Body of pancreas (tissue), 4 donors: ENCODE measurements around the gene E2F1. TPM values are rescaled to one million over a fixed set of nuclear protein-coding genes. Genes with fewer than 3 reads are reported as not detected.

Experiments
- ATAC-seq: fragments of 150-250 bp; one replicate; pipeline ENCODE4 v1.9.1; 2016
- DNase-seq, 4 donors: peaks; one replicate each; pipeline ENCODE4 v3.0.0-alpha.2; 2019
- H3K27ac ChIP-seq, 4 donors: fragments of 200-600 bp; sonication (generic); 1 replicate in 3 of 4; 2 replicates in 1 of 4; pipeline versions ENCODE4 v1.5.1 to v1.6.1; 2016 to 2019; ENCODE audit warnings: mild to moderate bottlenecking in 1 of 4, mixed read lengths in 1 of 4, moderate library complexity in 1 of 4
- H3K27me3 ChIP-seq, 2 donors: fragments of 200-600 bp; sonication (generic); one replicate each; pipeline ENCODE4 v1.6.0; 2016; ENCODE audit warnings: mild to moderate bottlenecking in 1 of 2
- H3K36me3 ChIP-seq, 2 donors: fragments of 200-600 bp; sonication (generic); replicated peaks in 1 of 2; 2 replicates each; pipeline ENCODE4 v1.5.1; 2016; ENCODE audit warnings: low read depth in 2 of 2; ENCODE audit not compliant: insufficient read depth in 1 of 2
- H3K4me1 ChIP-seq: fragments of 200-600 bp; sonication (generic); one replicate; pipeline ENCODE4 v1.6.0; 2016
- H3K4me3 ChIP-seq, 2 donors: fragments of 200-600 bp; sonication (generic); 1 replicate in 1 of 2; 2 replicates in 1 of 2; pipeline ENCODE4 v1.5.1; 2016 to 2019
- H3K9me3 ChIP-seq, 3 donors: fragments of 200-600 bp; sonication (generic); 1 replicate in 2 of 3; 2 replicates in 1 of 3; pipeline ENCODE4 v1.5.1; 2016
- POLR2A ChIP-seq, 3 donors: fragments of 450-650 bp; IDR thresholded peaks; one replicate each; pipeline ENCODE4 v1.6.1; 2016; ENCODE audit warnings: antibody characterized with exemption in 3 of 3, mild to moderate bottlenecking in 2 of 3
- WGBS, 2 donors: methylation state at CpG; one replicate each; pipeline ENCODE4 v1.1.5; 2017; 5-methylcytosine and 5-hydroxymethylcytosine counted together
- intact Hi-C: fragments of 100-400 bp; cut with DNase I; formaldehyde crosslinking; loops from one replicate; pipeline ENCODE4 v1.15.1; 2023
- total RNA-seq, 2 donors: library from RNA; depleted of rRNA; stranded (reverse); fragments of >200 nt; gene quantifications; one replicate each; pipeline ENCODE4 v1.1.0, GENCODE V29; 2016
- TF ChIP-seq, protein P1 (sequence below), 7 experiments: fragments of 450-650 bp in 4 of 7; fragments of 200-600 bp in 3 of 7; sonication (generic) in 3 of 7; IDR thresholded peaks; one replicate each; pipeline ENCODE4 v1.5.1; 2016 to 2019; ENCODE audit warnings: antibody characterized with exemption in 7 of 7

E2F1 gene
- total RNA-seq, 2 donors from 2014 or later, result 0.66 TPM; not detected in 1

DNA sequence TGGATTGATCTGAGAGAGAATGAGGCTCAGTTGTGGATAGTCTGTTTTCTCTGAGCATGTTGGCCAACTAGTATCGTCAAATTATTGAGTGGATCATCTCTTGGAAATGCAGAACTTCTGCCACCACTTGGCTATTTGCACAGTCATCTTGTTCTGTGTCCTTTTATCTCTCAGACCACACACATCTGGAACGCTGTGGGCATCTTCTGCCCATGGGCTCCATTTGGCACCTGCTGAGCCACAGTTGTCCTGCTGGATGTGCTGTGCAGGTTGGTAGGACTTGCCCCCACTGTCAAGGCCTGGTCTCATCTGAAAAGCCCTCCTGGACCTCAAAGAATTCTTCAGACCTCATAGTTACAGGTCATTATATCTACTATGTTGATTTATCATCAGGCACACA lies 40.8 kb downstream of the E2F1 start:
- H3K4me3 ChIP-seq, result no peak overlapping the region
- intact Hi-C loops, result no loop called here
- DNase-seq (no peak), ATAC-seq (no peak)
- H3K27me3 ChIP-seq, result no peaks in the 10 kb centered on the region
- H3K9me3 ChIP-seq, result no peaks in the 10 kb centered on the region
- no peak overlapping the region for H3K27ac ChIP-seq
- peaks cover 1 to 16% of the 10 kb centered on the region in 2 donors for H3K36me3 ChIP-seq
- WGBS, 2 donors, result 90 to 93% methylated on average over 2 of the region's 2 CpGs
- no peak for TF ChIP-seq POLR2A (IDR thresholded peaks at IDR 0.05)
- TF ChIP-seq, protein P1, sequence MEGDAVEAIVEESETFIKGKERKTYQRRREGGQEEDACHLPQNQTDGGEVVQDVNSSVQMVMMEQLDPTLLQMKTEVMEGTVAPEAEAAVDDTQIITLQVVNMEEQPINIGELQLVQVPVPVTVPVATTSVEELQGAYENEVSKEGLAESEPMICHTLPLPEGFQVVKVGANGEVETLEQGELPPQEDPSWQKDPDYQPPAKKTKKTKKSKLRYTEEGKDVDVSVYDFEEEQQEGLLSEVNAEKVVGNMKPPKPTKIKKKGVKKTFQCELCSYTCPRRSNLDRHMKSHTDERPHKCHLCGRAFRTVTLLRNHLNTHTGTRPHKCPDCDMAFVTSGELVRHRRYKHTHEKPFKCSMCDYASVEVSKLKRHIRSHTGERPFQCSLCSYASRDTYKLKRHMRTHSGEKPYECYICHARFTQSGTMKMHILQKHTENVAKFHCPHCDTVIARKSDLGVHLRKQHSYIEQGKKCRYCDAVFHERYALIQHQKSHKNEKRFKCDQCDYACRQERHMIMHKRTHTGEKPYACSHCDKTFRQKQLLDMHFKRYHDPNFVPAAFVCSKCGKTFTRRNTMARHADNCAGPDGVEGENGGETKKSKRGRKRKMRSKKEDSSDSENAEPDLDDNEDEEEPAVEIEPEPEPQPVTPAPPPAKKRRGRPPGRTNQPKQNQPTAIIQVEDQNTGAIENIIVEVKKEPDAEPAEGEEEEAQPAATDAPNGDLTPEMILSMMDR (IDR thresholded peaks at IDR 0.05), result no peak
- peaks cover 19% of the 10 kb centered on the region for H3K4me1 ChIP-seq

DNA sequence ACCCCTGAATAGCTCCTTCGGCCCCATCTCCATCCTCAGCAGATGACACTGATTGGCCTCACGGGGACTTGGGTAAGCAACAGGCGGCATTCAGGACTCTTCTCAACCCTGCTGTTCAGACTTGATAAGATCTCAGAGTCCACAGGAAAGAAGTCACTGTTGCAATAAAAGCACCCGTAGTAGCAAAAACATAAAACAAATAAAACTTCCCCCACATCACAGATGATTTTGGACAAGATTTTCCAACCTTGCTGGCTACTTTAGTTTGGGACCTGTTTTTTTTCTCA lies 41.2 kb downstream of the E2F1 start:
- Histone ChIP-seq H3K4me1 (peaks cover 19% of the 10 kb centered on the region), H3K27me3 (no peaks in the 10 kb centered on the region), H3K27ac (no peak overlapping the region), H3K9me3 (no peaks in the 10 kb centered on the region), H3K36me3 (peaks cover 5 to 16% of the 10 kb centered on the region in 2 donors), H3K4me3 (no peak overlapping the region)
- 68 to 83% methylated on average over 4 of the region's 4 CpGs for WGBS, 2 donors
- intact Hi-C loops, result no loop called here
- no peak for TF ChIP-seq POLR2A (IDR thresholded peaks at IDR 0.05)
- no peak for DNase-seq
- ATAC-seq, result no peak

DNA sequence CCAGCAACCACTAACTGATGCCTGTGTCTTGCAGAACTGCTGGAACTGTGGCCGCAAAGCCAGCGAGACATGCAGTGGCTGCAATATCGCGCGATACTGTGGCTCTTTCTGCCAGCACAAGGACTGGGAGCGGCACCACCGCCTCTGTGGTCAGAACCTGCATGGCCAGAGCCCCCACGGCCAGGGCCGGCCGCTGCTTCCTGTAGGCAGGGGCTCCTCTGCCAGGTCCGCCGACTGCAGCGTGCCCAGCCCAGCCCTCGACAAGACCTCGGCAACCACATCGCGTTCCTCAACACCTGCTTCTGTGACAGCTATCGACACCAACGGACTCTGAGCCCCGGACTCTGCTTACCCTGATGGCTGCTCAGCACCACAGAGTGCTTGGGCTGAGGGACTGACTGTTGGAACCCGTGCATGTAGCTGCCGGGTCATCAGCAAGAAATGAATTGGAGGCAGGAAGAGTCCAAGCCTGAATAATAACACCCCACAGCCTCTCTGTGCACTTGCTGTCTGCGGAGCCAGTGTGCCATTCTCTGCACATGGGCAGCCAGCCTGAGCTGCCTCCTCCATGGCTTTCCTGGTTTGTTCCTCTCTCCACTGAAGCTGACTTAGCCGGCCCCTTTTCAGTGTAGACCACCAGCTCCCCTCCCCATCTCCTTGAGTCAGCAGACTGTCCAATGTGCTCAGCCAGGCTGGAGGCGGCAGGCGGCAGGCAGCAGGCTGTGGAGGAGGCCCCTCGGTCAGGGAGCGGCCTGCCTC lies 41.7 kb downstream of the E2F1 start:
- no peaks in the 10 kb centered on the region for H3K27me3 ChIP-seq
- peaks cover 6 to 16% of the 10 kb centered on the region in 2 donors for H3K36me3 ChIP-seq
- intact Hi-C loops, result no loop called here
- DNase-seq, result no peak
- ATAC-seq, result no peak
- H3K27ac ChIP-seq, result no peak overlapping the region
- peaks cover 19% of the 10 kb centered on the region for H3K4me1 ChIP-seq
- TF ChIP-seq, protein P1 (IDR thresholded peaks at IDR 0.05), result no peak
- TF ChIP-seq POLR2A (IDR thresholded peaks at IDR 0.05), result no peak
- WGBS, 2 donors, result 89 to 95% methylated on average over 20 to 26 of the region's 28 CpGs
- no peaks in the 10 kb centered on the region for H3K9me3 ChIP-seq
- H3K4me3 ChIP-seq, result no peak overlapping the region

DNA sequence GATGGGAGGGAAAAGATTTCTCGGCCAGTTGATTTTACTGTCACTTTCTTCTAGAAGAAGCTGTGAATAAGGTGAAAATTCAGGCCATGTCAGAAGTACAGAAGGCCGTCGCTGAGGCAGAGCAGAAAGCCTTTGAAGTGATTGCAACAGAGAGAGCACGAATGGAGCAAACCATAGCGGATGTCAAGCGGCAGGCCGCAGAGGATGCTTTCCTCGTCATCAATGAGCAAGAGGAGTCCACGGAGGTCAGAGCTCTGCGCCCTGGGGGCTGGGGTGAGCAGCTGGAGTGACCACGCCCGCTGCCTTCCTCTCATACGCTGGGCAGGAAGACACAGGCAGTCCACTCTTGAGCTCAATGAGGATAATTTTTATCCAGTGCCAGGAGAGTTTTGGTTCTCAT lies 45.9 kb downstream of the E2F1 start:
- Histone ChIP-seq H3K4me3 (no peak overlapping the region), H3K4me1 (no peaks in the 10 kb centered on the region), H3K36me3 (peaks cover 6 to 21% of the 10 kb centered on the region in 2 donors), H3K27ac (no peak overlapping the region), H3K9me3 (no peaks in the 10 kb centered on the region), H3K27me3 (no peaks in the 10 kb centered on the region)
- intact Hi-C loops, result no loop called here
- DNase-seq, result no peak
- no peak for TF ChIP-seq POLR2A (IDR thresholded peaks at IDR 0.05)
- TF ChIP-seq, protein P1 (IDR thresholded peaks at IDR 0.05), result no peak
- ATAC-seq, result no peak
- WGBS, 2 donors, result 85 to 86% methylated on average over 12 to 13 of the region's 13 CpGs

DNA sequence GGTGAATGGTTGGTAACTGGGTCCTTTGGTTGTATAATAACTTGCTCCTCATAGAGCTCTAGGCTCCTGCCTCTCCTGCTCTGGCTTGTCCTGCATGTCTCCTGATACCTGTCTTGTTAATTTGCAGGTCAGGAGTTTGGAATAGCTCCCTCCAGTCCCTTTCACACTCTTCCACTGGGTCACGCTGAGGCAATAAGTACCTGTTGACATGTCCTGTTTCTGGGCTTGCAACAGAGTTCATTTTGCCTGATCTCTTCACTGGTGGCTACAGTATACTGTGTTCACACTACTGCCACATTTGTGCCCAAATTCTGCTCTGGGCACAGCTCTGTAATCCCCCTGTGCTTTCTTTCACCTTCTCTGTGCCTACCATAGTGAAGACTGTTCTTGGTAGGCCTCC lies 49.4 kb downstream of the E2F1 start:
- Histone ChIP-seq H3K9me3 (no peaks in the 10 kb centered on the region), H3K4me1 (no peaks in the 10 kb centered on the region), H3K36me3 (peaks cover 6 to 14% of the 10 kb centered on the region in 2 donors), H3K27ac (no peak overlapping the region), H3K4me3 (no peak overlapping the region), H3K27me3 (no peaks in the 10 kb centered on the region)
- DNase-seq (no peak), ATAC-seq (no peak)
- TF ChIP-seq POLR2A (IDR thresholded peaks at IDR 0.05), result no peak
- TF ChIP-seq, protein P1 (IDR thresholded peaks at IDR 0.05), result no peak
- intact Hi-C loops, result no loop called here
- WGBS, 2 donors, result 100% methylated on average over 1 of the region's 1 CpG
